Panc1 (cell line): ENCODE measurements around the gene NUSAP1. TPM values are rescaled to one million over a fixed set of nuclear protein-coding genes. Genes with fewer than 3 reads are reported as not detected.
"Not testable (repeated sequence)": the region's sequence is repeated elsewhere in the genome, so short reads cannot be mapped to it uniquely, and the experiment has no call there.

ENCODE experiments used
- ATAC-seq: fragments of 200-7000 bp; cut with Tn5 transposase; 2 replicates; pipeline ENCODE4 v1.9.1; 2020; ENCODE audit warnings: mild to moderate bottlenecking, moderate library complexity
- Bru-seq: library from RNA; stranded (reverse); fragments of 400-500 nt; gene quantifications from one replicate; lab custom pipeline; 2021; lab: Mats Ljungman, UMichigan
- BruChase-seq, 2 experiments: library from RNA; stranded (reverse); fragments of 400-500 nt; gene quantifications; one replicate each; lab custom pipeline; 2021; lab: Mats Ljungman, UMichigan
- BruUV-seq: library from RNA; stranded (reverse); fragments of 400-500 nt; replicated peaks from 2 replicates; lab custom pipeline; 2021; lab: Mats Ljungman, UMichigan
- CTCF ChIA-PET: fragments of 300-600 bp; sonication (Branson Sonifier 250); formaldehyde crosslinking; loops from one replicate; lab custom pipeline; 2022; ENCODE audit warnings: antibody characterized with exemption; lab: Charles Lee
- POLR2A ChIA-PET: fragments of 300-600 bp; sonication (Branson Sonifier 250); formaldehyde crosslinking; loops from one replicate; lab custom pipeline; 2022; ENCODE audit warnings: antibody characterized with exemption; lab: Charles Lee
- DNase-seq: peaks from one replicate; pipeline ENCODE4 v3.0.0-alpha.2; 2010; ENCODE audit warnings: low read depth, low spot score
- H3K27ac ChIP-seq: 2 replicates; pipeline ENCODE4 v1.5.1; 2011; ENCODE audit warnings: mild to moderate bottlenecking, low read length, inconsistent platforms
- H3K27me3 ChIP-seq: fragments of 200-500 bp; sonication (Bioruptor generic); 2 replicates; pipeline ENCODE4 v1.6.0; 2014; ENCODE audit warnings: low read length, inconsistent platforms; ENCODE audit not compliant: control insufficient read depth, insufficient read depth
- H3K36me3 ChIP-seq: fragments of 200-500 bp; sonication (Bioruptor generic); 2 replicates; pipeline ENCODE4 v1.5.1; 2014; ENCODE audit warnings: inconsistent platforms, mild to moderate bottlenecking, low read length, moderate library complexity; ENCODE audit not compliant: control insufficient read depth, insufficient read depth
- H3K4me1 ChIP-seq: 2 replicates; pipeline ENCODE4 v1.5.1; 2011; ENCODE audit warnings: inconsistent platforms, mild to moderate bottlenecking, low read length, moderate library complexity; ENCODE audit not compliant: control insufficient read depth, insufficient read depth
- H3K4me3 ChIP-seq, 2 experiments: 2 replicates each; pipeline ENCODE4 v1.5.1; 2011 to 2012; ENCODE audit warnings: low read depth in 2 of 2, low read length in 2 of 2, mild to moderate bottlenecking in 2 of 2, inconsistent platforms in 1 of 2, moderate library complexity in 1 of 2
- H3K9me3 ChIP-seq: fragments of 200-500 bp; sonication (Bioruptor generic); 2 replicates; pipeline ENCODE4 v1.5.1; 2014; ENCODE audit warnings: low read depth, mild to moderate bottlenecking, inconsistent platforms, low read length, moderate library complexity; ENCODE audit not compliant: control insufficient read depth, insufficient read depth
- POLR2AphosphoS5 ChIP-seq: IDR thresholded peaks from 2 replicates; pipeline ENCODE4 v1.6.1; 2012; ENCODE audit warnings: mild to moderate bottlenecking, low read depth, low read length, moderate library complexity
- SIN3A ChIP-seq: IDR thresholded peaks from 2 replicates; pipeline ENCODE4 v1.6.1; 2012; ENCODE audit warnings: low read depth, mild to moderate bottlenecking, low read length, moderate library complexity, borderline replicate concordance; ENCODE audit not compliant: insufficient read depth
- TCF7L2 ChIP-seq: IDR thresholded peaks from 2 replicates; pipeline ENCODE4 v1.6.1; 2011; ENCODE audit warnings: mild to moderate bottlenecking, low read depth, low read length, inconsistent platforms
- in situ Hi-C: cut with HindIII; loops from 2 replicates; pipeline ENCODE4 v1.10.0; 2016; ENCODE audit warnings: low sequenced_read_pairs, low pct_unique_long_range_greater_than_20kb
- intact Hi-C: fragments of 100-400 bp; cut with micrococcal nuclease; formaldehyde crosslinking; loops from one replicate; pipeline ENCODE4 v1.10.0; 2022; ENCODE audit not compliant: unreplicated experiment
- long read RNA-seq: library from polyadenylated mRNA; unstranded; transcript quantifications from one replicate; pipeline ENCODE4 v2.0.0, GENCODE V29; 2021; ENCODE audit not compliant: unreplicated experiment
- polyA plus RNA-seq: library from polyadenylated mRNA; unstranded; fragments of >200 nt; gene quantifications from one replicate; pipeline ENCODE4 v1.2.1, GENCODE V29; 2012; ENCODE audit warnings: missing spikeins; ENCODE audit not compliant: insufficient read length
- total RNA-seq: library from RNA; stranded (reverse); gene quantifications from one replicate; pipeline ENCODE4 v1.2.1, GENCODE V29; 2021; ENCODE audit not compliant: unreplicated experiment
- TF ChIP-seq, protein P1 (sequence below), 2 experiments: IDR thresholded peaks; 2 replicates each; pipeline ENCODE4 v1.6.1; 2011 to 2012; ENCODE audit warnings: low read depth in 2 of 2, control low read depth in 1 of 2, low read length in 1 of 2, mild to moderate bottlenecking in 1 of 2, moderate library complexity in 1 of 2; ENCODE audit not compliant: insufficient read depth in 1 of 2
- TF ChIP-seq, protein P2 (sequence below): fragments of 450-650 bp; IDR thresholded peaks from 2 replicates; pipeline ENCODE4 v1.5.1; 2017; ENCODE audit warnings: mild to moderate bottlenecking

Gene NUSAP1, protein sequence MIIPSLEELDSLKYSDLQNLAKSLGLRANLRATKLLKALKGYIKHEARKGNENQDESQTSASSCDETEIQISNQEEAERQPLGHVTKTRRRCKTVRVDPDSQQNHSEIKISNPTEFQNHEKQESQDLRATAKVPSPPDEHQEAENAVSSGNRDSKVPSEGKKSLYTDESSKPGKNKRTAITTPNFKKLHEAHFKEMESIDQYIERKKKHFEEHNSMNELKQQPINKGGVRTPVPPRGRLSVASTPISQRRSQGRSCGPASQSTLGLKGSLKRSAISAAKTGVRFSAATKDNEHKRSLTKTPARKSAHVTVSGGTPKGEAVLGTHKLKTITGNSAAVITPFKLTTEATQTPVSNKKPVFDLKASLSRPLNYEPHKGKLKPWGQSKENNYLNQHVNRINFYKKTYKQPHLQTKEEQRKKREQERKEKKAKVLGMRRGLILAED
- total RNA-seq (127 TPM), Bru-seq, nascent RNA (percentile 95 among the genes with signal in this experiment), BruChase-seq, experiment 1, labeled RNA remaining after a 2-hour chase (percentile 99 among the genes with signal in this experiment), BruChase-seq, experiment 2, labeled RNA remaining after a 6-hour chase (percentile 99 among the genes with signal in this experiment)
- polyA plus RNA-seq, result 36.1 TPM
- long read RNA-seq, transcript NUSAP1-201 (11 exons, 2,409 nt), result minor isoform, 43 of 513 reads
- long read RNA-seq, transcript NUSAP1-208 (11 exons, 1,629 nt), result major isoform, 138 of 513 reads
- long read RNA-seq, transcript NUSAP1-202 (11 exons, 2,274 nt), result minor isoform, 110 of 513 reads
- long read RNA-seq, transcript NUSAP1-210 (11 exons, 2,232 nt), result minor isoform, 10 of 513 reads
- long read RNA-seq, partial matches to known transcripts, result 84 of 513 reads
- long read RNA-seq, other reads (novel, unspliced or antisense), result 118 of 513 reads

DNA sequence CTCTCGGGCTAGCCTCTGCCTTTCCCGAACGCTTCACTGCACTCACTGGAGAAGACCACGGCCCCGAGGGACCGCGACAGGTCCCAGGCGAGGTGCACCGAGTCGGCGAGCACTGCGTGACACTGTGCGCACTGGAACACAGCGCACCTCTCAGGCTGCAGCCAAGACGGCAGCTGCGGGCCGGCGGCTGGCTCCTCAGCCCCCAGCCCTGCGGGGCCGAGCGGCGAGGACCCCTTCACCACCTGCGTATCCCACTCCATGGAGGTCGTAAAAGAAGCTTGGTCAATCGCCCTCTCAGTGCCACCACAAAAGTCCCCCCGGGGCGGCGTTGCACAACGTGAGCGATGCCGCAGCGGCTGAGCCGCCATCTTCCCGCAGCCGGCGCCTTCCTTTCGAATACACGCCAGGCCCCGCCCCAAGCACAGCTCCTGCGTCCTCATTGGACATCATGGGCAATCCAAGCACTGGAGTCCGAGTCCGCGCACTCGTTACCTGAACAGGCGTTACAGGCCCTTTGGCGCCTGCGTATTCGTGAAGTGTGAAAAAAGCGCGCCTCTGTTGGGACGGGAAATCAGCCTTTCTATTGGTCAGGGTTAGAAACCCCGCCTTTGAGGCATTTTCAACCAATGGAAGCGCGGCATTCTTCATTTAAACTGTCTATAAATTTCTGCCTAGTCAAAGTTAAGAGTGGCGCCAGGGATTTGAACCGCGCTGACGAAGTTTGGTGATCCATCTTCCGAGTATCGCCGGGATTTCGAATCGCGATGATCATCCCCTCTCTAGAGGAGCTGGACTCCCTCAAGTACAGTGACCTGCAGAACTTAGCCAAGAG, at the start of gene NUSAP1, which contains the start of gene OIP5:
Gene NUSAP1 (plus strand): TSS at position 688 of the 832 bp plus-strand sequence. CDS start 77 bp downstream, at position 765.
Gene OIP5 (minus strand): TSS at position 398 of the 832 bp plus-strand sequence. CDS start 30 bp downstream, at position 368.
- no peaks in the 10 kb centered on the region for H3K27me3 ChIP-seq
- peak; percentile 97 for ATAC-seq
- H3K36me3 ChIP-seq, result peaks cover 7% of the 10 kb centered on the region
- ChIA-PET CTCF (interaction anchor here (1.1 kb wide), 1 partner anchor 42 kb away, joined by 4 read pairs; no protein-coding TSS in a partner anchor), POLR2A (interaction anchor here (0.5 to 0.7 kb wide), 5 partner anchors 37 to 843 kb away, joined by 3 to 5 read pairs (median 3); no protein-coding TSS in a partner anchor)
- in situ Hi-C loops, result no loop called here
- peaks cover 9% of the 10 kb centered on the region for H3K4me1 ChIP-seq
- peak; percentile 99 for DNase-seq
- H3K27ac ChIP-seq, result peak within 1 kb of the TSS; percentile 98
- TF ChIP-seq, protein P1, sequence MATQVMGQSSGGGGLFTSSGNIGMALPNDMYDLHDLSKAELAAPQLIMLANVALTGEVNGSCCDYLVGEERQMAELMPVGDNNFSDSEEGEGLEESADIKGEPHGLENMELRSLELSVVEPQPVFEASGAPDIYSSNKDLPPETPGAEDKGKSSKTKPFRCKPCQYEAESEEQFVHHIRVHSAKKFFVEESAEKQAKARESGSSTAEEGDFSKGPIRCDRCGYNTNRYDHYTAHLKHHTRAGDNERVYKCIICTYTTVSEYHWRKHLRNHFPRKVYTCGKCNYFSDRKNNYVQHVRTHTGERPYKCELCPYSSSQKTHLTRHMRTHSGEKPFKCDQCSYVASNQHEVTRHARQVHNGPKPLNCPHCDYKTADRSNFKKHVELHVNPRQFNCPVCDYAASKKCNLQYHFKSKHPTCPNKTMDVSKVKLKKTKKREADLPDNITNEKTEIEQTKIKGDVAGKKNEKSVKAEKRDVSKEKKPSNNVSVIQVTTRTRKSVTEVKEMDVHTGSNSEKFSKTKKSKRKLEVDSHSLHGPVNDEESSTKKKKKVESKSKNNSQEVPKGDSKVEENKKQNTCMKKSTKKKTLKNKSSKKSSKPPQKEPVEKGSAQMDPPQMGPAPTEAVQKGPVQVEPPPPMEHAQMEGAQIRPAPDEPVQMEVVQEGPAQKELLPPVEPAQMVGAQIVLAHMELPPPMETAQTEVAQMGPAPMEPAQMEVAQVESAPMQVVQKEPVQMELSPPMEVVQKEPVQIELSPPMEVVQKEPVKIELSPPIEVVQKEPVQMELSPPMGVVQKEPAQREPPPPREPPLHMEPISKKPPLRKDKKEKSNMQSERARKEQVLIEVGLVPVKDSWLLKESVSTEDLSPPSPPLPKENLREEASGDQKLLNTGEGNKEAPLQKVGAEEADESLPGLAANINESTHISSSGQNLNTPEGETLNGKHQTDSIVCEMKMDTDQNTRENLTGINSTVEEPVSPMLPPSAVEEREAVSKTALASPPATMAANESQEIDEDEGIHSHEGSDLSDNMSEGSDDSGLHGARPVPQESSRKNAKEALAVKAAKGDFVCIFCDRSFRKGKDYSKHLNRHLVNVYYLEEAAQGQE (IDR thresholded peaks at IDR 0.05; ENCODE audit: insufficient read depth in 1 of 2, low read depth in 2 of 2, low read length in 1 of 2), result no peak
- TF ChIP-seq SIN3A (peak; percentile 97), POLR2AphosphoS5 (peak; percentile 95), TCF7L2 (no peak; the same call in 1 of the 2 replicates)
- TF ChIP-seq, protein P2, sequence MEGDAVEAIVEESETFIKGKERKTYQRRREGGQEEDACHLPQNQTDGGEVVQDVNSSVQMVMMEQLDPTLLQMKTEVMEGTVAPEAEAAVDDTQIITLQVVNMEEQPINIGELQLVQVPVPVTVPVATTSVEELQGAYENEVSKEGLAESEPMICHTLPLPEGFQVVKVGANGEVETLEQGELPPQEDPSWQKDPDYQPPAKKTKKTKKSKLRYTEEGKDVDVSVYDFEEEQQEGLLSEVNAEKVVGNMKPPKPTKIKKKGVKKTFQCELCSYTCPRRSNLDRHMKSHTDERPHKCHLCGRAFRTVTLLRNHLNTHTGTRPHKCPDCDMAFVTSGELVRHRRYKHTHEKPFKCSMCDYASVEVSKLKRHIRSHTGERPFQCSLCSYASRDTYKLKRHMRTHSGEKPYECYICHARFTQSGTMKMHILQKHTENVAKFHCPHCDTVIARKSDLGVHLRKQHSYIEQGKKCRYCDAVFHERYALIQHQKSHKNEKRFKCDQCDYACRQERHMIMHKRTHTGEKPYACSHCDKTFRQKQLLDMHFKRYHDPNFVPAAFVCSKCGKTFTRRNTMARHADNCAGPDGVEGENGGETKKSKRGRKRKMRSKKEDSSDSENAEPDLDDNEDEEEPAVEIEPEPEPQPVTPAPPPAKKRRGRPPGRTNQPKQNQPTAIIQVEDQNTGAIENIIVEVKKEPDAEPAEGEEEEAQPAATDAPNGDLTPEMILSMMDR, result no peak; the same call in 1 of the 2 replicates
- H3K9me3 ChIP-seq, result no peaks in the 10 kb centered on the region
- no TSS peak for BruUV-seq
- intact Hi-C loops, result no loop called here
- peak within 1 kb of the TSS; percentile 80 to 88 for H3K4me3 ChIP-seq

DNA sequence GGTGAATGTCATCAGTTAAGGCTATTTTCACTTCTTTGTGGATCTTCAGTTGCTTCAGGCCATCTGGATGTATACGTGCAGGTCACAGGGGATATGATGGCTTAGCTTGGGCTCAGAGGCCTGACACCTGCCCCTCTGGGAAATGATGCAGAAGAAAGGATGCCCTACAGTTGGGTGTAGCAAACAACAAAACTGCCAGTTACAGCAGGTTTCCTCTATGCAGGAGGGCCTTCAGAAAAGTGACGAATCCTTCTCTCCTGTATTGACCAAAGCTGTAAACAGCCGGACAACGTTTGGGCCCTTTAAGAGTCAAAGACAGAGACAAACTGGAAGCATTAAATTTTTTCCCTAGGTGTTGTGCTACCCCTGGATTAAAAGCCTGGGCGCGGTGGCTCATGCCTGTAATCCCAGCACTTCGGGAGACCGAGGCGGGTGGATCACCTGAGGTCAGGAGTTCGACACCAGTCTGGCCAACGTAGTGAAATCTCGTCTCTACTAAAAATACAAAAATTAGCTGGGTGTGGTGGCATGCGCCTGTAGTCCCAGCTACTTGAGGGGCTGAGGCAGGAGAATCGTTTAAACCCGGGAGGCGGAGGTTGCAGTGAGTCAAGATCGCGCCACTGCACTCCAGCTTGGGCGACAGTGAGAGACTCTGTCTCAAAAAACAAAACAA, 49.6 kb upstream of the NUSAP1 start:
- ATAC-seq, result peak; percentile 4; the same call in 1 of the 2 replicates
- POLR2A ChIA-PET, H3K27me3 ChIP-seq, intact Hi-C loops, H3K4me1 ChIP-seq, CTCF ChIA-PET, H3K9me3 ChIP-seq, in situ Hi-C loops, DNase-seq: not testable (repeated sequence)
- BruUV-seq, result TSS peak; percentile 95
- Histone ChIP-seq H3K36me3 (peaks cover 17% of the 10 kb centered on the region), H3K4me3 (peak overlapping the region; percentile 93 to 95), H3K27ac (peak overlapping the region; percentile 98)
